Colonic mucosa (tissue), 4 donors: ENCODE results near the gene STON2. TPM values are rescaled to one million over a fixed set of nuclear protein-coding genes. Genes with fewer than 3 reads are reported as not detected.
"Not testable (repeated sequence)": the region's sequence is repeated elsewhere in the genome, so short reads cannot be mapped to it uniquely, and the experiment has no call there.

ENCODE experiments used
- DNase-seq: peaks from one replicate; pipeline ENCODE4 v3.0.0-alpha.2; 2020
- H3K27ac ChIP-seq: fragments of 200-600 bp; one replicate; pipeline ENCODE4 v1.8.0; 2021
- H3K27me3 ChIP-seq: fragments of 200-600 bp; one replicate; pipeline ENCODE4 v1.8.0; 2021
- H3K36me3 ChIP-seq: fragments of 200-600 bp; one replicate; pipeline ENCODE4 v1.8.0; 2021
- H3K4me1 ChIP-seq: fragments of 200-600 bp; one replicate; pipeline ENCODE4 v1.8.0; 2021; ENCODE audit warnings: mild to moderate bottlenecking
- H3K4me3 ChIP-seq: fragments of 200-600 bp; one replicate; pipeline ENCODE4 v1.8.0; 2021
- H3K9ac ChIP-seq, 2 donors: one replicate each; pipeline ENCODE4 v1.7.0; 2013; ENCODE audit warnings: control low read depth in 2 of 2, low read depth in 2 of 2, low read length in 2 of 2
- H3K9me3 ChIP-seq: fragments of 200-600 bp; one replicate; pipeline ENCODE4 v1.8.0; 2021
- intact Hi-C: fragments of 100-400 bp; cut with DNase I; formaldehyde crosslinking; loops from one replicate; pipeline ENCODE4 v1.14.1; 2022
- total RNA-seq, 2 donors: library from RNA; stranded (reverse); fragmentation: NEBNext Ultra II Directional in 1 of 2; extraction: Animal tissue kit (Norgen Biotek cat#: 25700) in 1 of 2; gene quantifications; one replicate each; pipeline ENCODE4 v1.2.1, GENCODE V29; 2021
- TF ChIP-seq, protein P1 (sequence below): fragments of 200-600 bp; IDR thresholded peaks from one replicate; pipeline ENCODE4 v1.8.0; 2022; ENCODE audit warnings: antibody characterized with exemption, mild to moderate bottlenecking
- donor health status: healthy.
- donor health status: DM: no; HTN: no; CAD: no.
- donor health status: DM: no; HTN: no; CAD: no.

Gene STON2
- total RNA-seq, 2 donors from 2014 or later = 12.7 to 15.1 TPM

DNA sequence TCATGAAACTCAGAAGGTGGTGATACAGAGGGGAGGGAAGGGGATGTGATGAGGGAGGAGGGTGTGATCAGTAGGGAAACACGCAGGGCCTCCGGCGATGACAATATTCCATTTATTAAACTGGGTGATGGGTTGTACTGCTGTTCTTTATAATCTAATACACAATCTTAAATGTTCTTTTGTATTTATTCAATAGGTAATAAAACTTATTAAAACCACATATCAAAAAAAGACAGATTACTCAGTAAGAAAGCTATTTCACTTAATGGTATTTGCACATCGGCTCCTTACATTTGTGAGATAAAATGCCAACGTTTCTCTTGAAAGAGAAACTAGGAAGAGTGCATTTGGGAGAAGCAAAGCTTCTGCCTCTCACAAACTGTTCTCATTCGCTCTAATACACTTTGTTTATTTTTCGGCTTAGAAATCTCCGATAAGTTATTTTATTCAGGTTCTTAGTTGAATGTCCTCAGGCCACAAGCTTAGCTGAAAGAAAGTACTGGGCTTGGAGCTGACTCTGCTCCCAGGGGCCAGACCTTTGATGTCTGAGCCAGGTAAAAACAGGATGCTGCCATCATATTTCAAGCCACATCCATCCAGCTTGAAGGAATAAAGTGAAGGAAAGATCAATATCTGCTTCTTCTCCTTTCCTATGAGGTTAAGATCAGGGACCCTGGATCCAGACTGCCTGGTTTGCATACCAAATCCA lies 17.5 kb downstream of the STON2 start:
- H3K27me3 ChIP-seq = no peaks in the 10 kb centered on the region
- H3K36me3 ChIP-seq = no peaks in the 10 kb centered on the region
- no peak overlapping the region for H3K9ac ChIP-seq
- no peak for DNase-seq
- H3K27ac ChIP-seq = no peak overlapping the region
- intact Hi-C loops = no loop called here
- H3K9me3 ChIP-seq = no peaks in the 10 kb centered on the region
- TF ChIP-seq, protein P1, sequence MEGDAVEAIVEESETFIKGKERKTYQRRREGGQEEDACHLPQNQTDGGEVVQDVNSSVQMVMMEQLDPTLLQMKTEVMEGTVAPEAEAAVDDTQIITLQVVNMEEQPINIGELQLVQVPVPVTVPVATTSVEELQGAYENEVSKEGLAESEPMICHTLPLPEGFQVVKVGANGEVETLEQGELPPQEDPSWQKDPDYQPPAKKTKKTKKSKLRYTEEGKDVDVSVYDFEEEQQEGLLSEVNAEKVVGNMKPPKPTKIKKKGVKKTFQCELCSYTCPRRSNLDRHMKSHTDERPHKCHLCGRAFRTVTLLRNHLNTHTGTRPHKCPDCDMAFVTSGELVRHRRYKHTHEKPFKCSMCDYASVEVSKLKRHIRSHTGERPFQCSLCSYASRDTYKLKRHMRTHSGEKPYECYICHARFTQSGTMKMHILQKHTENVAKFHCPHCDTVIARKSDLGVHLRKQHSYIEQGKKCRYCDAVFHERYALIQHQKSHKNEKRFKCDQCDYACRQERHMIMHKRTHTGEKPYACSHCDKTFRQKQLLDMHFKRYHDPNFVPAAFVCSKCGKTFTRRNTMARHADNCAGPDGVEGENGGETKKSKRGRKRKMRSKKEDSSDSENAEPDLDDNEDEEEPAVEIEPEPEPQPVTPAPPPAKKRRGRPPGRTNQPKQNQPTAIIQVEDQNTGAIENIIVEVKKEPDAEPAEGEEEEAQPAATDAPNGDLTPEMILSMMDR = no peak
- no peak overlapping the region for H3K4me3 ChIP-seq
- H3K4me1 ChIP-seq = no peaks in the 10 kb centered on the region

GRCh38 chr14:81380009-81380408 lies 20.1 kb downstream of the STON2 start:
- intact Hi-C loops, DNase-seq, H3K27ac ChIP-seq, H3K9ac ChIP-seq, H3K4me3 ChIP-seq, H3K27me3 ChIP-seq, H3K4me1 ChIP-seq, H3K36me3 ChIP-seq, H3K9me3 ChIP-seq: not testable (repeated sequence)

DNA sequence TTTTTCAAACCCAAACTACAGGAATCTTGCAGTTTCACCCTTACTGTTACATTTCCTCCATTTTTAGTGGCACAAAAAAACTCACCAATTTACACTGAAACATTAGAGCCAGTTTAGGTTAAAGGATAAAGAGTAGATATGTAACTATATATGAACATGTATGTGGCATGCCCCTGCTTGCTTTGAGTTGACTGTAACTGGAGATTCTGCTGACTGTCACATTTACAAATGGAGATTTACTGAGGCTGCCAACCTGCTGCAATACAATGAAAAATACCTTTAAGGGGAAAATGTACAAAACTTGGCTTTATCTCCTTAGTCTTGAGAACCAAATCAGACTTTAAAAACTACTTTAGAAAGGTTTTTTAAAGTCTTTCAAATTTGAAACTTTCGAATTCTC lies 28.3 kb downstream of the STON2 start:
- intact Hi-C loops = no loop called here
- Histone ChIP-seq H3K36me3 (no peaks in the 10 kb centered on the region), H3K4me1 (no peaks in the 10 kb centered on the region), H3K9me3 (no peaks in the 10 kb centered on the region), H3K27me3 (no peaks in the 10 kb centered on the region), H3K27ac (no peak overlapping the region), H3K4me3 (no peak overlapping the region), H3K9ac (no peak overlapping the region)
- no peak for DNase-seq
- TF ChIP-seq, protein P1 = no peak

- Histone ChIP-seq H3K27ac (no peak overlapping the region), H3K27me3 (no peaks in the 10 kb centered on the region), H3K9ac (no peak overlapping the region), H3K9me3 (no peaks in the 10 kb centered on the region), H3K4me3 (no peak overlapping the region), H3K4me1 (no peaks in the 10 kb centered on the region), H3K36me3 (no peaks in the 10 kb centered on the region)
- intact Hi-C loops = no loop called here
- TF ChIP-seq, protein P1 = no peak
- DNase-seq = no peak
Measured at GRCh38 chr14:81367563-81367962, 32.6 kb downstream of the STON2 start.

- no peak for DNase-seq
- H3K4me3 ChIP-seq = no peak overlapping the region
- no peak overlapping the region for H3K27ac ChIP-seq
- H3K27me3 ChIP-seq = no peaks in the 10 kb centered on the region
- H3K9me3 ChIP-seq = no peaks in the 10 kb centered on the region
- no peak overlapping the region for H3K9ac ChIP-seq
- intact Hi-C loops = no loop called here
- TF ChIP-seq, protein P1 = no peak
- no peaks in the 10 kb centered on the region for H3K4me1 ChIP-seq
- no peaks in the 10 kb centered on the region for H3K36me3 ChIP-seq
Measured at GRCh38 chr14:81366884-81367283, 33.2 kb downstream of the STON2 start.

- no peaks in the 10 kb centered on the region for H3K27me3 ChIP-seq
- H3K9me3 ChIP-seq = no peaks in the 10 kb centered on the region
- TF ChIP-seq, protein P1 = no peak
- no peak overlapping the region for H3K4me3 ChIP-seq
- H3K27ac ChIP-seq = no peak overlapping the region
- intact Hi-C loops = no loop called here
- no peaks in the 10 kb centered on the region for H3K36me3 ChIP-seq
- no peak for DNase-seq
- no peaks in the 10 kb centered on the region for H3K4me1 ChIP-seq
- H3K9ac ChIP-seq = no peak overlapping the region
Measured at GRCh38 chr14:81366214-81366613, 33.9 kb downstream of the STON2 start.
